GM18519 (cell line): Measurements from ENCODE around the gene TMPRSS3.

Source experiments
- ATAC-seq: cut with Tn5 transposase; IDR thresholded peaks from one replicate; pipeline ENCODE4 v1.9.1; 2021; ENCODE audit warnings: mild to moderate bottlenecking, moderate library complexity; ENCODE audit not compliant: unreplicated experiment, low FRiP score

TMPRSS3 gene

GRCh38 chr21:42375966-42376337 lies 19.9 kb downstream of the TMPRSS3 start:
- no peak for ATAC-seq

- no peak for ATAC-seq
Observed at GRCh38 chr21:42375506-42375905, 20.3 kb downstream of the TMPRSS3 start.

- no peak for ATAC-seq
Observed at GRCh38 chr21:42374864-42375499, 20.9 kb downstream of the TMPRSS3 start.

- no peak for ATAC-seq
Observed at GRCh38 chr21:42374457-42374856, 21.4 kb downstream of the TMPRSS3 start.

GRCh38 chr21:42373908-42374455 lies 21.9 kb downstream of the TMPRSS3 start:
- ATAC-seq = no peak

GRCh38 chr21:42373196-42373907 lies 22.5 kb downstream of the TMPRSS3 start:
- no peak for ATAC-seq

- ATAC-seq = no peak
Observed at GRCh38 chr21:42370894-42371654, 24.8 kb downstream of the TMPRSS3 start.

GRCh38 chr21:42369821-42370220 lies 26.0 kb downstream of the TMPRSS3 start:
- no peak for ATAC-seq

- no peak for ATAC-seq
Observed at GRCh38 chr21:42367367-42368165, 28.3 kb downstream of the TMPRSS3 start.

GRCh38 chr21:42366292-42367010 lies 29.4 kb downstream of the TMPRSS3 start, which contains the start of gene TFF1:
TFF1 (minus strand) TSS chr21:42366535; CDS start chr21:42366495, 40 bp downstream.
- no peak for ATAC-seq

- no peak for ATAC-seq
Observed at GRCh38 chr21:42365770-42366169, 30.1 kb downstream of the TMPRSS3 start.

- ATAC-seq = no peak
Observed at GRCh38 chr21:42364304-42364865, 31.5 kb downstream of the TMPRSS3 start.

- no peak for ATAC-seq
Observed at GRCh38 chr21:42363312-42363711, 32.5 kb downstream of the TMPRSS3 start.

- no peak for ATAC-seq
Observed at GRCh38 chr21:42362700-42363099, 33.2 kb downstream of the TMPRSS3 start.

GRCh38 chr21:42362198-42362597 lies 33.7 kb downstream of the TMPRSS3 start:
- ATAC-seq = no peak

GRCh38 chr21:42361286-42361685 lies 34.6 kb downstream of the TMPRSS3 start:
- no peak for ATAC-seq

GRCh38 chr21:42360317-42360716 lies 35.5 kb downstream of the TMPRSS3 start:
- no peak for ATAC-seq

GRCh38 chr21:42358937-42359336 lies 36.9 kb downstream of the TMPRSS3 start:
- no peak for ATAC-seq

GRCh38 chr21:42358261-42358660 lies 37.6 kb downstream of the TMPRSS3 start:
- ATAC-seq = no peak
